Activated CD4-positive, alpha-beta memory T cell treated with anti-CD3 and anti-CD28 coated beads for 36 hours (primary cell): ENCODE measurements around the gene ANKRD44. TPM values are rescaled to one million over a fixed set of nuclear protein-coding genes. Genes with fewer than 3 reads are reported as not detected.

Experiments
- CTCF ChIA-PET: fragments of 350-600 bp; sonication (Branson Sonifier 250); formaldehyde crosslinking; loops from one replicate; lab custom pipeline; 2021; ENCODE audit warnings: antibody characterized with exemption, inconsistent platforms; lab: Charles Lee
- POLR2A ChIA-PET: fragments of 350-600 bp; sonication (Branson Sonifier 250); formaldehyde crosslinking; loops from one replicate; lab custom pipeline; 2021; ENCODE audit warnings: antibody characterized with exemption; lab: Charles Lee
- DNase-seq: peaks from one replicate; pipeline ENCODE4 v3.0.0-alpha.2; 2020
- H3K27ac Mint-ChIP-seq: one replicate; pipeline ENCODE4 v1.8.0; 2021; ENCODE audit warnings: mixed read lengths
- H3K27me3 Mint-ChIP-seq: one replicate; pipeline ENCODE4 v1.8.0; 2021; ENCODE audit warnings: mixed read lengths
- H3K36me3 Mint-ChIP-seq: one replicate; pipeline ENCODE4 v1.8.0; 2021; ENCODE audit warnings: mixed read lengths
- H3K4me1 Mint-ChIP-seq: one replicate; pipeline ENCODE4 v1.8.0; 2021; ENCODE audit warnings: low read depth, mixed read lengths
- H3K4me3 Mint-ChIP-seq: one replicate; pipeline ENCODE4 v1.8.0; 2021; ENCODE audit warnings: mild to moderate bottlenecking, mixed read lengths
- H3K9me3 Mint-ChIP-seq: one replicate; pipeline ENCODE4 v1.8.0; 2021; ENCODE audit warnings: mixed read lengths
- intact Hi-C: fragments of 100-400 bp; cut with micrococcal nuclease; formaldehyde crosslinking; loops from one replicate; pipeline ENCODE4 v1.15.1; 2023
- total RNA-seq, 2 experiments: library from RNA; stranded (reverse); gene quantifications; one replicate each; pipeline ENCODE4 v1.2.3, GENCODE V29; 2021

ANKRD44 gene
- total RNA-seq, 2 experiments from 2014 or later = 123 to 125 TPM

- DNase-seq = no peak
- POLR2A ChIA-PET = no interaction called here
- intact Hi-C loops = no loop called here
Observed at GRCh38 chr2:197340591-197340990, 30.0 kb upstream of the ANKRD44 start.

GRCh38 chr2:197339496-197340220 lies 29.1 kb upstream of the ANKRD44 start:
- DNase-seq = no peak
- Mint-ChIP-seq H3K4me1 (peaks cover 20% of the 10 kb centered on the region), H3K27me3 (no peaks in the 10 kb centered on the region), H3K4me3 (no peak overlapping the region), H3K27ac (no peak overlapping the region), H3K9me3 (no peaks in the 10 kb centered on the region), H3K36me3 (no peaks in the 10 kb centered on the region)
- ChIA-PET POLR2A (no interaction called here), CTCF (no interaction called here)
- intact Hi-C loops = no loop called here

More at GRCh38 chr2:197340591-197340990, 30.0 kb upstream of the ANKRD44 start:
- Mint-ChIP-seq H3K9me3 (no peaks in the 10 kb centered on the region), H3K27me3 (no peaks in the 10 kb centered on the region), H3K4me3 (no peak overlapping the region), H3K27ac (no peak overlapping the region), H3K36me3 (no peaks in the 10 kb centered on the region), H3K4me1 (peaks cover 22% of the 10 kb centered on the region)
- CTCF ChIA-PET = no interaction called here

- Mint-ChIP-seq H3K36me3 (no peaks in the 10 kb centered on the region), H3K27me3 (no peaks in the 10 kb centered on the region), H3K4me3 (no peak overlapping the region), H3K27ac (no peak overlapping the region), H3K4me1 (peaks cover 20% of the 10 kb centered on the region), H3K9me3 (no peaks in the 10 kb centered on the region)
- POLR2A ChIA-PET = no interaction called here
- CTCF ChIA-PET = no interaction called here
- intact Hi-C loops = no loop called here
- DNase-seq = no peak
Observed at GRCh38 chr2:197339016-197339415, 28.4 kb upstream of the ANKRD44 start.

GRCh38 chr2:197332641-197333040 lies 22.1 kb upstream of the ANKRD44 start:
- CTCF ChIA-PET = no interaction called here
- Mint-ChIP-seq H3K9me3 (peaks cover 10% of the 10 kb centered on the region), H3K4me1 (peaks cover 11% of the 10 kb centered on the region), H3K36me3 (peaks cover 4% of the 10 kb centered on the region), H3K4me3 (no peak overlapping the region), H3K27me3 (no peaks in the 10 kb centered on the region), H3K27ac (no peak overlapping the region)
- no peak for DNase-seq
- intact Hi-C loops = no loop called here
- POLR2A ChIA-PET = no interaction called here

DNA sequence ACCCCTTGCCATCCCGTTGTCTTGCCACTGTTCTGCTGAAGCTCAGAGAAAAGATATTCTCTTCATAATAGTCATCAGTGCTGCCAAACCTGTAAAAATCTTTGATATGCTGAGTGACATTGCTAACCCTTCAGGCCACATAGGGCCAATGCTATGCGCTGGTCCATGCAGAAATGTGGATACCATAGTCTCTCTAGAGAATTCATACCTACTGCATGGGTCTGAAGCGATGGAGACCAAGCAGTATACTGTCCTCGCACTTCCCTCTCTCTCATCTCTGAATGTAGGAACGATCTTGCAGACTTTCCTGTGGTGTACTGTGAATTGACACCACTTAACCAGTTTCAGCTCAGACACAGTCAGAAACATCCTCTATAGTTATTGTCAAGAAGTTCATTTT lies 17.9 kb upstream of the ANKRD44 start:
- Mint-ChIP-seq H3K27ac (peak overlapping the region; percentile 88), H3K36me3 (peaks cover 4% of the 10 kb centered on the region), H3K9me3 (peaks cover 10% of the 10 kb centered on the region), H3K4me3 (peak overlapping the region; percentile 9), H3K4me1 (peaks cover 47% of the 10 kb centered on the region), H3K27me3 (no peaks in the 10 kb centered on the region)
- ChIA-PET POLR2A (interaction anchor here (0.6 to 1.9 kb wide), 4 partner anchors 19 to 401 kb away, joined by 3 to 8 read pairs (median 3); no protein-coding TSS in a partner anchor), CTCF (interaction anchor here (1.0 to 3.7 kb wide), 6 partner anchors 8 to 215 kb away, joined by 3 to 14 read pairs (median 10); partner anchors contain the start of gene ANKRD44)
- intact Hi-C loops = loop anchor here (1.0 to 5.0 kb wide), 3 partner anchors 32 to 402 kb away; partner anchors contain the start of gene PGAP1
- DNase-seq = no peak

DNA sequence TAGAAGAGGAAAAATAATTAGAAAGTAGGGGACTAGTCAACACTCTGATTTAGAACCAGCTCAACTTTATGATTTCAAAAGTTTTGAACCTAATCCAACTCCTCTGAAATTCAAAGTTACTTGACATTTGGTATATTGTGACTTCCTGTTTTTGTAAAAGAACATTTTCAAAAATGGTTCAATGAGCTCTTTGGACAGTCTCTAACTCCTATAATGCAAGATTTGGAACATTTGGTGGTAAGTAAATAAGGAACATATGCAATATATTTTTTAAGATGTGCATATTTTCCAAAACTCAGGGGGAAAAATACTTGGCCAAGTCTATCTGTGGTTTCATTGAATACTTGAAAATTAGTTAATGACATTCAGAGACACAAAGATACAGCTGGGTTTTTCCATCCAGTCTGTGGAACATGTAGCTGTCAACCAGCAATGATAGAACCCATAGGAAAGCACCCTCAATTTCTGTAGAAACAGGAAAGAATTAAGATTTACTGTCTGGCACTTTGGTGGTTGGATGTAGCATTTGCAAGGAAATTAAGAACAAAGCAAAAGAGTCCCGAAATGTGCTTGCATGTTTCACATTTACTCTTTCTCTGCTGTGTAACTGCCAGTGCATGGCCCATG lies 17.0 kb upstream of the ANKRD44 start:
- H3K27me3 Mint-ChIP-seq = no peaks in the 10 kb centered on the region
- H3K4me3 Mint-ChIP-seq = peak overlapping the region; percentile 20
- peaks cover 10% of the 10 kb centered on the region for H3K9me3 Mint-ChIP-seq
- no peak for DNase-seq
- H3K4me1 Mint-ChIP-seq = peaks cover 56% of the 10 kb centered on the region
- peaks cover 4% of the 10 kb centered on the region for H3K36me3 Mint-ChIP-seq
- CTCF ChIA-PET = interaction anchor here (0.6 to 3.7 kb wide), 6 partner anchors 16 to 214 kb away, joined by 3 to 14 read pairs (median 10); partner anchors contain the start of gene ANKRD44
- intact Hi-C loops = loop anchor here (1.0 to 5.0 kb wide), 3 partner anchors 33 to 401 kb away; partner anchors contain the start of gene PGAP1
- POLR2A ChIA-PET = interaction anchor here (0.5 to 1.9 kb wide), 7 partner anchors 19 to 400 kb away, joined by 3 to 8 read pairs (median 3); no protein-coding TSS in a partner anchor
- H3K27ac Mint-ChIP-seq = peak overlapping the region; percentile 88

- DNase-seq = no peak
- H3K36me3 Mint-ChIP-seq = peaks cover 4% of the 10 kb centered on the region
- CTCF ChIA-PET = interaction anchor here (0.9 to 3.7 kb wide), 7 partner anchors 16 to 214 kb away, joined by 3 to 14 read pairs (median 9); partner anchors contain the start of gene ANKRD44
- no peaks in the 10 kb centered on the region for H3K27me3 Mint-ChIP-seq
- intact Hi-C loops = loop anchor here (5.0 kb wide), 1 partner anchor 340 kb away; no protein-coding TSS in a partner anchor
- H3K4me3 Mint-ChIP-seq = no peak overlapping the region
- POLR2A ChIA-PET = interaction anchor here (1.3 kb wide), 2 partner anchors 29 to 87 kb away, joined by 3 read pairs; no protein-coding TSS in a partner anchor
- H3K4me1 Mint-ChIP-seq = peaks cover 59% of the 10 kb centered on the region
- peaks cover 10% of the 10 kb centered on the region for H3K9me3 Mint-ChIP-seq
- peak overlapping the region; percentile 88 for H3K27ac Mint-ChIP-seq
Observed at GRCh38 chr2:197327073-197327471, 16.5 kb upstream of the ANKRD44 start.

- Mint-ChIP-seq H3K27ac (peak overlapping the region; percentile 78), H3K27me3 (no peaks in the 10 kb centered on the region), H3K9me3 (no peaks in the 10 kb centered on the region), H3K4me3 (no peak overlapping the region), H3K36me3 (no peaks in the 10 kb centered on the region), H3K4me1 (peaks cover 74% of the 10 kb centered on the region)
- ChIA-PET POLR2A (interaction anchor here (1.0 kb wide), 1 partner anchor 28 kb away, joined by 3 read pairs; no protein-coding TSS in a partner anchor), CTCF (interaction anchor here (1.3 to 2.1 kb wide), 2 partner anchors 14 to 133 kb away, joined by 5 to 8 read pairs; partner anchors contain the start of gene ANKRD44)
- intact Hi-C loops = loop anchor here (5.0 kb wide), 1 partner anchor 338 kb away; no protein-coding TSS in a partner anchor
- no peak for DNase-seq
Observed at GRCh38 chr2:197324801-197325200, 14.2 kb upstream of the ANKRD44 start.

- DNase-seq = peak; percentile 35
- Mint-ChIP-seq H3K27ac (peak overlapping the region; percentile 88), H3K4me1 (peaks cover 69% of the 10 kb centered on the region), H3K27me3 (no peaks in the 10 kb centered on the region), H3K9me3 (no peaks in the 10 kb centered on the region), H3K36me3 (no peaks in the 10 kb centered on the region), H3K4me3 (peak overlapping the region; percentile 53)
- intact Hi-C loops = no loop called here
- ChIA-PET CTCF (interaction anchor here (0.5 to 2.1 kb wide), 2 partner anchors 131 to 470 kb away, joined by 4 to 8 read pairs; no protein-coding TSS in a partner anchor), POLR2A (interaction anchor here (1.3 kb wide), 1 partner anchor 15 kb away, joined by 9 read pairs; no protein-coding TSS in a partner anchor)
Observed at GRCh38 chr2:197322724-197323720, 12.4 kb upstream of the ANKRD44 start.

DNA sequence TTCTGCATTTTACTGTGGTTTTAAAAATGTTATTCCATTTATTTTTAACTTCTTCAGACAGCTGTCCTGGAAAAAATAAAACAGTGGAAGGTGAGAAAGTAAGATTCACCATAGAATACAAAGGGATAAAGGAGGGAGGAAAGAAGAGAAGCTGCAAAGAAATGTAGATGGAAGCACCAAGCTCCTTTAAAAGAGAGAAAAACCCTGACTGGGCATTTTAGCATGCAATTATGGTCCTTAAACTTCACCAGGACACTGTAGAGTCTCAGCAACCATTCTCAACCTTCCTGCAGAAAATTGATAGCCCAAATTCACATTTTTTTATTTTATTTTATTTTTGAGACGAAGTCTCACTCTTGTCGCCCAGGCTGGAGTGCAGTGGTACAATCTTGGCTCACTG lies 11.6 kb upstream of the ANKRD44 start:
- Mint-ChIP-seq H3K4me1 (peaks cover 60% of the 10 kb centered on the region), H3K9me3 (no peaks in the 10 kb centered on the region), H3K27ac (peak overlapping the region; percentile 10), H3K4me3 (no peak overlapping the region), H3K27me3 (no peaks in the 10 kb centered on the region), H3K36me3 (no peaks in the 10 kb centered on the region)
- ChIA-PET CTCF (interaction anchor here (0.5 to 1.1 kb wide), 4 partner anchors 11 to 471 kb away, joined by 3 to 4 read pairs (median 4); no protein-coding TSS in a partner anchor), POLR2A (no interaction called here)
- intact Hi-C loops = no loop called here
- DNase-seq = no peak

DNA sequence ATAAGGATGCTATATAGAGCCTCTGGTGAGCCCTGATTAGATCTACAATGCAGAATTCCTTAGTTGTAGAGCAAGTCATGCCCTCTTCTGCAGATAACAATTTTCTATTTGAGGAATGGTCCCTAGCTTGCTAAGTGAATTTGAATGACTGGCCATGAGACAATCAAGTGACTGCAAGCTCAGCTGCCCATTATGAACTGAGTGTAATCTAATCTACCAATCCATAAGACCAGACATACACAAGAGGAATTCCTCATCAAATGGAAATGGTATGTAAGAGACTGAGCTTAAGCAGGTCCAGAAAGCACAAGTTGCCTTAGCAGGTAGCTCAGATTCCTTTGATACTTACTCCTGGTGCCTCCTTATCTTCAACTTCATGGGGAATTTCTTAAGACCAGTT lies 4.8 kb upstream of the ANKRD44 start:
- H3K27ac Mint-ChIP-seq = no peak overlapping the region
- H3K4me1 Mint-ChIP-seq = peaks cover 49% of the 10 kb centered on the region
- no peaks in the 10 kb centered on the region for H3K36me3 Mint-ChIP-seq
- ChIA-PET POLR2A (no interaction called here), CTCF (interaction anchor here (1.6 kb wide), 1 partner anchor 123 kb away, joined by 5 read pairs; no protein-coding TSS in a partner anchor)
- no peak for DNase-seq
- H3K27me3 Mint-ChIP-seq = no peaks in the 10 kb centered on the region
- H3K9me3 Mint-ChIP-seq = no peaks in the 10 kb centered on the region
- intact Hi-C loops = no loop called here
- H3K4me3 Mint-ChIP-seq = no peak overlapping the region
